ENCODE data around the gene SLIT3.
"Not testable (repeated sequence)": the region's sequence is repeated elsewhere in the genome, so short reads cannot be mapped to it uniquely, and the experiment has no call there.

Gene SLIT3

GRCh38 chr5:169216866-169217265, 84.1 kb downstream of the SLIT3 start:
- no peak for FAIRE-seq

DNA sequence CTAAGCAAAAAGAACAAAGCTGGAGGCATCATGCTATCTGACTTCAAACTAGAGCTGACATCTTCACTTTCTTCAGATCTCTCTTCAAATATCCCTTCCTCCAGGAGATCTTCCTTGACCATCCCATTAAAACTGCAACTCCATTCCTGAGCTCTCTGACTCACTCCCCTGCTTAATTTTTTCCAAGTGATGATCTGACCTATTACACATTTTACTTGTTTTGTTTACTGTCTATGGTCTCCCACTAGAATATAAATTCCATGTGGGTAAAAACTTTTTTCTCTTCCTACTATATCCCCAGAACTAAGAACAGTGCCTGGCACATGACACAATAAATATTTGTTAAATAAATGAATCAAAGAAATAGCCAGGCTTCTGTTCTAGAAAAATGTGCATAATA, 87.5 kb downstream of the SLIT3 start:
- no peak for FAIRE-seq

GRCh38 chr5:169211761-169212160, 89.2 kb downstream of the SLIT3 start:
- FAIRE-seq = not testable (repeated sequence)

- no peak for FAIRE-seq
Observed at GRCh38 chr5:169204788-169205400, 96.0 kb downstream of the SLIT3 start.

GRCh38 chr5:169202969-169203368, 98.0 kb downstream of the SLIT3 start:
- no peak for FAIRE-seq

DNA sequence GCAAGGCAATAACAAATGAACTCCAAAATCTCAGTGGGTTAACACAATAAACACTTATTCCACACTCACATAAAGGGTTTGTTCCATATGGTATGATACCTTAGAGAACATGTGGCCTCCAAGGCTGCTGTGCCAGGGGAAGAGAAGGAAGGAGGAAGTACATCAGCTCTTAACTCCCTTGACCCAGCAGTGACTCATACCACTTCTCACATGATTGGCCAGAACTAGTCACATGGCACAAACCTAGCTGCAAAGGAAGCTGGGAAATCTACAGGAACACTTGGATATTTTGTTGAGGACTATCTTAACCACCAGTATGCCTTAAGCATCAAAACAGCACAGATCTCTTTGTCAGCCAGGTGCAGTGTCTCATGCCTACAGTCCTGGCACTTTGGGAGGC, 99.3 kb downstream of the SLIT3 start:
- FAIRE-seq = no peak

DNA sequence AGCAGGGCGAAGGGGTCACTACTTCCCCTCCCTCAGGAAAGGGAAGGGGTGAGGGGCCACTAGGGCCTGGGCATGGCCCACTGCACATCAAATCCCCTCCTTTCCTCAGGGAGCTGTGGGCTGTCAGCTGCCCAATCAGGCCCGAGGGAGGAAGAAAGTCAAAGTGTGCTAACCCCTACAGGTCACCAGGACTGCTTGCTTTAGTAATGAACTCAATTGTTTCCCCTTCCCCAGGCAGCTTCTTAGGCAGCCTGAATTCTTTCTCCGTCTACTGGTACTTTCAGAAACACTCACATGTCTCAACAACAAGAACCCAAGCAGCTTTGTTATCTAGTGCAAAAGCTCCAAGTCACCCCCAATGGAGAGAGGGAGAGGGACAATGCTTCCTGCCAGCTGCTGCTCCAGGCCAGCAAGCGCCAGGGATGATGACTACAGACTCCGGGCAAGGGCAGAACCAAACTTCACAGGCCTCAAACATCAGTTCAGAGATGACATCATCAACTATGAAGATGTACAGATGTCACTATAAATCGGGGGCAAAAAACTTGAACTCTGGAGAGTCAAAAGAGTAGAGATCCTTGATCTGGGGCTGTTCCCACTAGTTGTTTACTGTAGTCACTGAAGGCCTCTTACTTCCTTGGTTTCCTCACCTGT, 100.7 kb downstream of the SLIT3 start:
- no peak for FAIRE-seq

GRCh38 chr5:169197343-169197742, 103.6 kb downstream of the SLIT3 start:
- no peak for FAIRE-seq

GRCh38 chr5:169196059-169196458, 104.9 kb downstream of the SLIT3 start:
- FAIRE-seq = no peak

DNA sequence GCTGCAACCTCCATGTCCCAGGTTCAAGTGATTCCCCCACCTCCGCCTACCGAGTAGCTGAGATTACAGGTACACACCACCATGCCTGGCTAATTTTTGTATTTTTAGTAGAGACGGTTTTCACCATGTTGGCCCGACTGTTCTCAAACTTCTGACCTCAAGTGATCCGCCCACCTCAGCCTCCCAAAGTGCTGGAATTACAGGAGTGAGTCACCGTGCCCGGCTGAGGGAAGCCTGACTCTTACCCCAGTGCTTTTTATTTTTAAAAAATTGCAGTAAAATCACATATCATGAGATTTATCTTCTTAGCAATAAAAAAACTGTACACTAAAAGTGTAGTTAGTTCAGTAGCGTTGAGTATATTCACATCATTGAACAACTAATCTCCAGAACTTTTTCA, 105.3 kb downstream of the SLIT3 start:
- FAIRE-seq = no peak

DNA sequence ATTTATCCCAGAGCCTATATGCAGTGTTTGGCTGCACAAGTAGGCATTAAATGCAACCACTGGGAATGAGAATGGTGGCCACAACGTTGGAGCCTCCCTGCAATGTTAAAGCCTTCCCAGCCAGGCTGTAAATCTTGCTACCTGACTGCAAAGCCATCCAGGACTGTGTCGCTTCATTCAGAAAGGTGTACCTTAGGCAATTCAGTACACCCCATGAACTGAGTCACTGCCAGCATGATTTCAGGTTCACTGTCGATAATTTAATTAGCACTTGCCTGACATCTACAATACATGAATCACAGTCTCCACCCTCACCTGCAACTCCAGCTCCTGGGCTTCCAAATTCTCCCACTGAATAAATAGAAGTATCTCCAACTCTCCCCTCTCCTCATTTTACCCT, 108.4 kb downstream of the SLIT3 start:
- no peak for FAIRE-seq

- no peak for FAIRE-seq
Observed at GRCh38 chr5:169190849-169191248, 110.1 kb downstream of the SLIT3 start.

GRCh38 chr5:169185626-169186025, 115.3 kb downstream of the SLIT3 start:
- FAIRE-seq = no peak

- FAIRE-seq = no peak
Observed at GRCh38 chr5:169183576-169183975, 117.4 kb downstream of the SLIT3 start.

DNA sequence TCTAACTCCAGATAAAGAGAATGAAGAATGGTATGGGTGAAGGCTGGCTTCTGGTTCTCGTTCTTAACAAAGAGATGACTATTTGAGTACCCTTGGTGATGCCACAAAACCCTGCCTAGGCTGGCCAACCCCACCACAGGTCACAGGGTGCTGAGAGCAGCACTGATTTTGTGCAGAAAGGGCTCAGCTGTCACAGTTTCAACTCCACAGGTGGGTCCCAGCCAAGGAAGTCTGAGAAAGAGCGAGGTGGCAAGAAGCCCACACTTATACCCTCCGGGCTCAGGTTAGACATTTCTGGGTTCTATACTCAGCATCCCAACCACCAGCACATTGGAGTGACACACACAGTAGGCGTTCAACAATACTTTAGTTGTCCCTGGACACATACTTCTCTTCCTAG, 118.1 kb downstream of the SLIT3 start:
- no peak for FAIRE-seq

DNA sequence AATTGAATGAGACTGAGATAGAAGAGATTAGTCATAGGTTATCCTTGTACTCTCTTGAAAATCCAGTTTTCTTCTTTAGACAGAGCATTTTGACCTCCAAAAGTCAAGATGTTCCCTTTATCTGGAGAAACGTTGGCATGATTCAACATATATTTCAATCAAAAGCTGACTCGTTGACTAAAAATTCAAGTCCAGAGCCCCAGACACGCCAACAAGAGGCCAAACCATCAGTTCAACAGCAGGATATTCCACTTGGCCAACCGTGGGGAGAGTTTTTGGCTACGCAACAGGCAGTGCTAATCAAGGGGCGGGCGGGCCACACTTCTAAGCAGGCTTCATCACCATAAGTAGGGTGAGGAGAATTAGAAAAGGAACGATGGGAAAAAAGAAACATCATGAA, 119.1 kb downstream of the SLIT3 start:
- FAIRE-seq = no peak

GRCh38 chr5:169178754-169179153, 122.2 kb downstream of the SLIT3 start:
- FAIRE-seq = no peak

- FAIRE-seq = no peak
Observed at GRCh38 chr5:169178274-169178673, 122.7 kb downstream of the SLIT3 start.

- no peak for FAIRE-seq
Observed at GRCh38 chr5:169176709-169177694, 123.9 kb downstream of the SLIT3 start.

DNA sequence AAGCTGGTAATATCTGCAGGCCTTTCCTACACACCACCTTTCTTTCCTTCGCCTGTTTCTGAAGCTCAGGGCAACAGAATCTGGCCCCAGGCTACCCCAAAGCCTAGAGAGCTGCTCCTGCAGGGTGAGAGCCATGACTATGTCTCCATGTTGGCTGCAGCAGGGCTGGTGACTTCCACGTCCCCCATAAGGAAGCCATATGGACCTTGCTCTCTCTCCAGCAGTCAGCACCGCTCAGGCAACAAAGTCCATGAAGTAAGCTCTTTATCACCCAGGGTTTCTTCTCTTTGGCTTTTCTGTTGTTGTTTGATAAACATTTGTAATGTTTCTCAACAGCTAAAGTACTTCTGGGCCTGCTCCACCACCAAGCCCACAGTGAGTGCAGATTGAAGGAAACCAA, 125.2 kb downstream of the SLIT3 start:
- no peak for FAIRE-seq

GRCh38 chr5:169174923-169175322, 126.0 kb downstream of the SLIT3 start:
- FAIRE-seq = no peak

- FAIRE-seq = no peak
Observed at GRCh38 chr5:169173372-169173771, 127.6 kb downstream of the SLIT3 start.

- FAIRE-seq = no peak
Observed at GRCh38 chr5:169171515-169171914, 129.4 kb downstream of the SLIT3 start.

DNA sequence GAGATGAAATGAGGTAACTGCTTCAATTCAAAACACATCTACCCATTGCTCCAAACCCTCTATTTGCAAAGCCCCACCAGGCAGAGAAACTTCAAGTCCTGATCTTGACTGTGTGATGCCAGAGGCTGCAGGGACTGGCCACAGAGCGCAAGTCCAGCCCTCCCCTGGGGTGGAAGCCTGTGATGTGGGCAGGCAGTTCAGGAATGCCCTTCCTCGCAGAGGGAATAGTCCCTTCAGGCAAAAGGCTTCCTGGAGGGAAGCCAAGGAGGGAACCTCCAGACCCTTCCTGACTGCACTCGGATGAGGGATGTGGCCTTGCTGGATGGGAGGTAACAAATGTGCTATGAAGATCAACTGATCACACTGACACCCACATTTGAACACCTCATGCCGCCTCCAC, 131.2 kb downstream of the SLIT3 start:
- no peak for FAIRE-seq

Measured in A204.1 (cell line).